ENCODE data around the gene LONP2.
"Not testable (repeated sequence)": the region's sequence is repeated elsewhere in the genome, so short reads cannot be mapped to it uniquely, and the experiment has no call there.

LONP2 gene

DNA sequence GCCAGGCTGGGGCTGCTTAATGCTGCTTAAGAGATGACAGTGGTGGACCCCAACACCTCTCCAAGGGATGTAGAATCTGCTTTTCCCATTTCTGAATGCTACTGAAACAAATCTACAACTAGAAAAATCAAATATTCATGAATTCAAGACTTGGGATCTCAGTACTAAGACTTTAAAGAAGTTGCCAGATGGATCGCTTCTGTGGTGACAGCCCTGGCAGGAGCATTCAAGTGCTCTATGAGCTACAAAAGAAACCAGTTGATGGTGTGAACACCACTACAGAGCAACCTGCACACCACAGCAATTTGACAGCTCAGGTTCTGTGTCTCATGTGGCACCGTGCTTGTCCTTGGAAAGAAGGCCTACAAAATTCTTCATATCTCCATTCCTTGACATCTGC, 98.5 kb downstream of the LONP2 start:
- DNase-seq: no peak

DNA sequence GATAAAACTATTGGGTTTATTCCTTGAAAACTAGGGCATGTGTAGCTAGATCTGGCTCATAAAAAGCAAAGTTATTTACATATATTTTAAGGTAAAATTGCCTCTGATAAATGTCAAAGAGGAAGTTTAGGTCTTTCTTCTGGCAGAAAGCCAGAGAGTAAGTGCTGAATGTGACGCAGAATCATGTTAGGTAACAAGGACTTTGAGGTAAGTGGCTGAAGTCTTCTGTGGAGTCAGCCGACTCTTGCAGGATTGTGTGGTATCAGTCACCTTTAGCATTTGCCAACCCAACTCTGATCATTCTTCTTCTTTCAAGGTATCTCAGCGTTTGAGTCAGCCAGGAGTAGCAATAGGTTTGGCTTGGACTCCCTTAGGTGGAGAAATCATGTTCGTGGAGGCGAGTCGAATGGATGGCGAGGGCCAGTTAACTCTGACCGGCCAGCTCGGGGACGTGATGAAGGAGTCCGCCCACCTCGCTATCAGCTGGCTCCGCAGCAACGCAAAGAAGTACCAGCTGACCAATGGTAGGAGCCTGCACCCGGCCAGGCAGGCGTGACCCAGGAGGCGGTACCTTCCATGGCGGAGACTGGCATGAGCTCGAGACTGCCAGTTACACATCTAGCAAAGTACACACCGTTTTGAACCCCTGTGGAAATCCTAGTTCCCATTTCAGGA, 103.2 kb downstream of the LONP2 start:
- no peak for DNase-seq

DNA sequence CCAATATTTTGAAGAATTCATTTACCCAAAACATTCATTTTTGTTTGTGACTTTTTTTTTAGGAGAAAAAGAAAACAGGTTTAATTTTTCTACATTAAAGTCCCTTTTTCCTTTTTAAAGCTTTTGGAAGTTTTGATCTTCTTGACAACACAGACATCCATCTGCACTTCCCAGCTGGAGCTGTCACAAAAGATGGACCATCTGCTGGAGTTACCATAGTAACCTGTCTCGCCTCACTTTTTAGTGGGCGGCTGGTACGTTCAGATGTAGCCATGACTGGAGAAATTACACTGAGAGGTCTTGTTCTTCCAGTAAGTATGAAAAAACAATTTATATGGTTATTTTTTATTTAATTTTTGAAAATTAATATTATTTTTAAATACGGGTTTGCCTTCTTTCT, 103.9 kb downstream of the LONP2 start:
- DNase-seq: no peak

DNA sequence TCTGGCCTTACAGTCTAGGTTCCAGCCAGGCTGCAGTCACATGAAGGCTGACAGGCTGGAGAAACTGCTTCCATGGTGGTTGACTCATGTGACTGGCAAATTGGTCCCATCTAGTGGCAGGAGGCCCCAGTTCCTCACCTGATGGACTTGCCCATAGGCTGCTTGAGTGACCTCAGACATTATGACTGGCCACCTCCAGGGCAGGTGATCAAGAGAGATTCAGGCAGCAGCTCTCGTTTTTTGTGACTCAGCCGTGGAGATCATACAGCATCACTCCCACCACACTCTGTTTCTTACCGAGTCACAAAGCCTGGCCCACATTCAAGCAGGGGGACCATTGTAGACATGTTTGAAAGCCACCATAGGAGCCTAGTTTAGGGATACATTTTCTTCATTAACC, 106.6 kb downstream of the LONP2 start:
- no peak for DNase-seq

DNA sequence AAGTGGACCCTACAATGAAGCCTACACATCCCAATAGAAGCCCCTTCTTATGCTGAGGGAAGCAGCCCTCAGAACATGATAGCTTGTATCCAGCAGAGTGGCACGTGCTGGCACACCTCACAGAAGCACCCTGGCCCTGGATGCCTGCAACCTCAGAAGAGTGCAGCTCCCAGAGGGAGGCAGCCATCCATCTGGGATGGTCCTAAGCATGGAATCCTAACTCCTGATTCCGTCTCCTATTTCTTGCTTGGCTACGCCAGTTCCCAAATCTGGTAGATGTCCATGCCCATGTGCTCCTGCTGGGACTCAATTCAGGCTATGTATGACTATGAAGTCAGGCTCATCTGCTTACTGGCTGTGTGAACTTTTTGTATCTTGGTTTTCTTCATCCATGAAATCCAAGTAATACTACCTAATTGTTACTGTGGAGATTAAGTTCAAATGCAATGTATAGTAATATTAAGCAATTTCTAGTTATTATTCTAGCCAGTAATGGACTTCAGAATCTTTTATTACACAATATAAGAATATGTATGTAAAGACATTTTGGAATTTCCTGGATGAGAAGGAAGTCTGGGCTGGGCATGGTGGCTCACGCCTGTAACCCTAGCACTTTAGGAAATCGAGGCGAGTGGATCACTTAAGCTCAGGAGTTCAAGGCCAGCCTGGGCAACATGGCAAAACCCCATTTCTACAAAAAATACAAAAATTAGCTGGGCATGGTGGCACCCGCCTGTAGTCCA, 108.7 kb downstream of the LONP2 start:
- DNase-seq: no peak

DNA sequence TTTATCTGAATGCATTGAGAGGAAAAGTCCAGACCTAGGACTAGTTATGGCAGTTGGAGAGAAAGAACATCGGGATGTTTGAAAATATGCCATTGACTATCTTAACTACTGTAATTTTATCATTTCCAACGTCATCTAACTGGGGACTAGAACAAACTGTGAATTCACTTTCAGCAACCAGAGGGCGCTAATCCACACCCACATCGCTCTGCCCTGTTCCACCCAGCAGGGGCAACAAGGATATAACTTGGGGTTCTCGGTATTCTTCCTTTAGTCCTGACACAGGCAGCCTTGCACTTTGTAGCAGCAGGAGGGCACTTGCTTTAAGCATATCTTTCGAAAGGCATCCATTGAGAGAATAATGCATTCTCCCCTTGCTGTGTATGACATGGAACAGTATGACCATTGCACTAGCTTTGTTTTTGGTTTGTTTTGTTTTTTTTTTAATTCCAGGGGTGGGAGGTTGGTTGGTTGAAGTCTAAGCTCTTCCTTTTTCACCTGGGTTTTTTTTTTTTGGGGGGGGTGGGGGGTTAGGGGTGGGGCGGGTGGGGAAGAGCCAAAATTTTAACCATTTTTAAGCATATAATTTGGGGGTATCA, 109.6 kb downstream of the LONP2 start:
- peak; percentile 63 to 77 for DNase-seq

DNA sequence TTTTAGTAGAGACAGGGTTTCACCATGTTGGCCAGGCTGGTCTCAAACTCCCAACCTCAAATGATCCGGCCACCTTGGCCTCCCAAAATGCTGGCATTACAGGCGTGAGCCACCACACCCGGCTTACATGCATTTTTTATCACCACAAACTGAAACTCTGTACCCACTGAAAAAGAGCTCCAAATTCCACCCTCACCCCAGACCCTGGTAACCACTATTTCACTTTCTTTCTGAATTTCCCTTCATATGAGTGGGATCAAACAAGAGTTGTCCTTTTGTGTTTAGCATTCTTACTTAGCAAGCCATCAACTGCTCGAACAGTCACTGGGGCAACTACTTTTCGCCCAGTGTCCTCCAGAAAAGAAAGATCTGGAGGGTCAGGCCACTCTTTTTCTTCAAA, 110.3 kb downstream of the LONP2 start:
- not testable (repeated sequence) for DNase-seq

DNA sequence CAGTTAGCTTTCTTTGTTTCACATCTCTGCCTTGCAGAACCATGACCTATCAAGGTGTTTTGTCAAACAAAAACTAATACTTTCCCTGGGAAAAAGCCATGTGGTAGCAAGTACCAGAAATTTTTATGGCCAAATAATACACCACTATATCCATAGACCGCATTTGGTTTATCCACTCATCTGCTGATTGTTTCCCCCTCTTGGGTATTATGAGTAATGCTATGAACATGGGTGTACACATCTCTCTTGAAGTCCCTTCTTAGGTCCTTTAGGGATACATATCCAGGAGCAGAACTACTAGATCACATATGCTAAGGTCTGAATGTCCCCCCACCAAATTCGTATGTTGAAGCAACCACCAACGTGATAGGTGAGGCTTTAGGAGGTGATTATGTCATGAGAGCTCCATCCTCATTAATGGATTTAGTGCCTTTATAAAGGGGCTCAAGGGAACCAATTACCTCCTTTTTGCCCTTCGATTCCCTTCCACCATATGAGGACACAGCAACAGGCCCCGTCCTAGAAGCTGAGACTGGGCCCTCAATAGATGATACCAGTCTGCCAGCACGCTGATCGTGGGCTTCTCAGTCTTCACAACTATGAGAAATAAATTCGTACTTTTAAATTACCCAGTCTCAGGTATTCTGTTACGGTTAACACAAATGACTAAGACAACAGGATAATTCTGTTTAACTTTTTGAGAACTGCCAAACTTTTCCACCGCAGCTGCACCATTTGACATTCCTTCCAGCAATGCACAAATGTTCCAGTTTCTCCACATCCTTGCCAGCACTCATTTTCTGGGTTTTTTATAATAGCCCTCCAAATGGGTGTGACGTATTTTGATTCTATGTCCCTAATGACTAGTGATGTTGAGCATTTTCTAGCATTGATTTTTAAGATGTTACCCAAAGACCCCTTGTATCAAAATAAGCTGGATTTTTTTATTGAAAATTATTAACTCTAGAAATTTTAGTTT, 111.1 kb downstream of the LONP2 start:
- no peak for DNase-seq

DNA sequence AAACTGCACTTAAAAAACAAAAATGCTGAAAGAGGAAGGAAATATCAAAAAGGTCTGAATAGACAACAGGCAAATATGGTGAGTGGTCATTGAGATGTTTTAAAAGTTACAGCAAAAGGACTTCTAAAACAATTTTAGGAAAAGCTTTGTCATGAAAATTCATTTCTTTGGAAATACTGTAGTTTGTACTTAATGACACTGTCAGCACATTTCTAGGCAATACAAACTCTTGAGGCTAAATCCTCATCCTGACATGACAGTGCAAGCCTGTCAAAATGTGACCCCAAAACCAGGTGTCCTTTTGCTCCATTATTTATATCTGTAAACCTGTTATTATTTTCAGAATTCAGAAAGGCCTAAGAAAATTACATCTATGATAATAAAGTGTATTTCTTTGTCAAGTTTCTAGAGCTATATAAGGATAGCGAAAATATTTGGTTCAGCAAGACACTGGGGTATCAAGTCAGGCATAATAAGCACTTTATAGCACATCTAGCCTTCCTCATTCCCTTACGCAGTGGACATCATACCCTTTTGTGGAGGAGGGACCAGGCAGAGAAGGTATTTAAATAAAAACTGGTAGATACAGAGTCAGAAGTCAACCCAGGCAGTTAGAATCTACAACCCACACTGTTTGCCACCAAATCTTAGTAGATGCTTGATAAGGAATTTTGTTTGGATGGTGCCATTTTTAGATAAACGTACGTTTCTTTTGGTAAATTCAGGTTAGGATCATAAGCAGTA, 112.7 kb downstream of the LONP2 start:
- no peak for DNase-seq

DNA sequence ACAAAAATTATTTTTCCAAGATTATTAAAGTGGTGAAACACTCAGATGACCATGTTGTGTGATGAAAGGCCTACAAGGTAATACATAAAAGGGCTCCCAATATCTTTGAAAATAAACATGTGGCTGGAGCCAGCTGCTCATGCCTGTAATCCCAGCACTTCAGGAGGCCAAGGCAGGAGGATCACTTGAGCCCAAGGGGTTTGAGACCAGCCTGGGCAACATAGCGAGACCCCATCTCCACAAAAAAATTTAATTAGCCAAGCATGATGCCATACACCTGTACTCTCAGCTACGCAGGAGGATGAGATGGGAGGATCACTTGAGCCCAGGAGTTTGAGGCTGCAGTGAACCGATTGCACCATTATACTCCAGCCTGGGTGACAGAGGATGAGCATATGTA, 114.3 kb downstream of the LONP2 start:
- no peak for DNase-seq

DNA sequence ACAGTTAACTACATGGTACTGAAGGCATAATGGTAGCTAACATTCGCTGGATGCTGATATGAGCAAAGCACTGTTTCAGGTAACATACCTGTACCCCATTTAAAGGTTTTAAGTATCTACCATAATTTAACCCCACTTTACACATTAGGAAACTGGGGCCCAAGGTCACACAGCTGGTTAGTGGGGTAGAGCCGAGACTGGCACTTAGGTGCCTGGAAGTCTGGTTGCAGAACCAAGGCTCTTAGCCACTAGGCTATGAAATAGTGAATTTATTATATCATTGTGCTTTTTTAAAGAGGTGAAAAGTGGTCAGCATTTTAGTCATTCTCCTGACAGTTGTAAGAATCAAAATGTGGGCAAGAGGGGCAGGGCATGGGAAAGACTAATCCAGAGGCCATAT, 115.9 kb downstream of the LONP2 start:
- DNase-seq: no peak

DNA sequence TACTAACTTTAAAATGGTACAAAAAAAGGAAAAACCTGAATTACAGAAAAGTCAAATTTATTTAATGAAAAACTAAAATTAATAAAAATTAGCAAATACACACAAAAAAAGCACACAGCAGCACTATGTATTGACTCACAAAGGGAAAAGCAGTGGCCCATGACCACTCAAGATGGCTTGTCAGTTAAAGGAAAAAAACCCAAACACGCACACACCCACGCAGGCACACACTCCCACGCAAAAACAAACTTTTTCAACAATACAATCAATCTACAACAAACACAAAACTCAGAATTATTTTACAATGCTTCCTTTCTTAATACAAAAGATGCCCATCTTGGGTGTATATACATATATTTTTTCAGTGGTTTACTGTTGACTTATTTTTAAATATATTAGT, 116.9 kb downstream of the LONP2 start:
- DNase-seq: no peak

DNA sequence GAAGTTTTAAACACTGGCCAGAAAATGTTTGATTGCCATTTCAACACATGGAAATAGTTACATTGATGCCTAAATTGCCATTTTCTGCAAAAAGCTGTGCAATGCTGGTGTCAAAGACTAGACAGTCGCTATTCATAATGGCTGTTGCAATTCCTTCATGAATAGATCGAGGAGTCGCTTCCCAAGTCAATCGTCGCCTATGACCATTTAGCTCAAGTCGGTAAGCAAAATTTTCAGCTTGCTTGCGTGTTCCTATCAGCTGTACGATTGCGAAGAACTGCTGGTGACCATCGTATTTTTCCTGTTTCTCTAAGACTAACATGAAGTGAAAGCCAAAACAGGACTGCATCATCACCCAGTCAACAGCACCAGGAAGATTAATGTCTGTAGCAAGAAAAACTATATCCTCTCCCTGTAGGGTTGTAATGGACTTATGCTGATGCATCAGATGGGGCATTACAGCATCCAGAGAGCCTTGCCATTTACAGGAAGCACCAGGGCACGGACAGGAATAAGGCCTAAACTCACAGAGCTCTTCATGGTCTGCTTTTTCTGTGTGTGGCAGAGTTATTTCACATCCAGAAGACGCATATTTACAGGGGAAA, 117.5 kb downstream of the LONP2 start:
- no peak for DNase-seq

DNA sequence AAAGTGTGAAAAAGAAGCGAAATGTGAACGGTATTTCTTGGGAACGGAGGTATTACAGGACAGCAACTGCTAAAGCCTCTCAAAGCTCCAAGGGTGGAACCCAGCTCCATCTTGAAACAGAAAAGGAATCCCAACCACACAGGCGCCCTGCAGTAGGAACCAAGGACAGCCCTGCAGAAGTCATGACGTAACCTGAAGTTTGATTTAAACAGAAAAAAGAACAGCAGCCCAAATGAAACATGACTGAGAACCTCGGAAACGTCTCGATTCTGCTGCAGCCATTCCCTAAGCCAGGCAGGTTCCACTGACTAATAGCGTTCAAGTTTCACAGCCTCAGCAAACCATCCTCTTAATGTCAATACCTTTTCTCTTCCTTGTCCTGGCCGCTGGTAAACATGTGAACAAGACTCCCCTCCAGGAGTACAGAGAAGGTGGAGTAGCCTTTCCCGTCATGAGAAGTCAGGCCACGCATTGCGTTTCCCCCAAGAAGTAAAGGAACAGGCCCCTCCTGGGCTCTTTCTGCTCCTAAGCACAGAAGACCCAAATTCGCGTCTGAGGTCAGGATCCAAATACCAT, 121.0 kb downstream of the LONP2 start:
- DNase-seq: no peak

DNA sequence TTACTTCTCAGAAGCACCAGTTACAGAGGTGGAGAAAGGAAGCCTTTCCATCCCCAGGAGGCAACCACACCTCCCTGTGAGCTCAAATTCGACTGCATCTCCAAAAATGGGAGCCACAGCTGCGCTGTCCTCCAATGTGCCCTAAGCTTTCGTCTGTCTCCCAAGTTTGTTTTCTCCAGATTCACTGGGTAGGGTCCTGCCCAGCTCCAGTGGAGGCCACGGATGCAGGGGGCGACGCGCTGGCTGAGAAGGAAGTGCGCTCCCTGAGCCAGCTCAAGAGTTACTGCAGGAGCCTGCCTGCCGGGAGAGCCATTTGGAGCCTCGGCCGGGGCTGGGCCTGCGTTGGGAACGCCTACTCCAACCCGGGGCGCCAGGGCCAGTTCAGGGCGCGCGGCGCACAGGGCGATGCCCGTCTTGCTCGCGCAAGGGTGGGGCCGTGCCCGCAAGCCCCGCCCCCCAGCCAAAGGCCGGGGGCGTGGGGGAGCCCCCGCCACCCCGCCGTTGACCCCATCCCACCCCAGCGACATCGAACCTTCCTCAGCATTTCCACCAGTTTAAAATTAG, 121.6 kb downstream of the LONP2 start:
- peak; percentile 34 to 84 for DNase-seq

DNA sequence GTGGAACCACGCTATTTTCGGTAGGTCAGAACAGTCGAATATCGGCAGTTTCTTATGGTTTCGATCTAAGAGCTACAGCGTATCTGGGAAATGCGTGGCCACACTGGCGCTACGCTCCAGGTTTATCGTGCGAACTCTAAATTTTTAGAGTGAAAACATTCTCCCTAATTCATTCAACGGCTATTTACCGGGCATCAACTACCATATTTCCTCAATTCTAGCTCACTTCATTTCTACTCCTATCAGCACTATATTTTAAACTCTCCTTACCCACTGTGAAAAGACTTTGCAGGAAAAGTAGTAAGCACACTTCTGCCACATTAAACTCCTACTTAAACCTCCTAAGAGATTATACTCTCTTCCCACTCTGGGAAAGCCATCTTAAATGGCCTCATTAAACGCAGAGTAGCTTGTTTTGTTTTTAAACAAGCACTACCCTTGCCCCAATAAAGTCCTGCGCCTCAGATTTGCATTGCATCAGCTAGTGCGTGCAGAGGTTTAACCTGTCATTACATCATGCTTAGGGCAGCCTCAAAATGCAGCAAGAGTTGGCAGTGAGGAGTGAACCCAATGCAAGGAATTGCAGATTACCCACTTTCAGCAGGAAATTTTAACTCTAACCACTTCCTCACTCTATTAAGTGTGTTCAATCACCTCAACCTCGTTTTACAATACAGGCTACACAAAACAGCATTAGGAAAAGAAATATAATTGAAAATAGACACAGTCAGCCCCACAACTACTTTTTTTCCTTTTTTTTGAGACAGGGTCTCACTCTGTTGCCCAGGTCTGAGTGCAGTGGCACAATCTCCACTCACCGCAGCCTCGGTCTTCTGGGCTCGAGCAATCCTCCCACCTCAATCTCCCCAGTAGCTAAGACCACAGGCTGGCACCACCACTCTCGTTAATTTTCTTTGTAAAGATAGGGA, 122.3 kb downstream of the LONP2 start:
- peak; percentile 55 to 64 for DNase-seq

DNA sequence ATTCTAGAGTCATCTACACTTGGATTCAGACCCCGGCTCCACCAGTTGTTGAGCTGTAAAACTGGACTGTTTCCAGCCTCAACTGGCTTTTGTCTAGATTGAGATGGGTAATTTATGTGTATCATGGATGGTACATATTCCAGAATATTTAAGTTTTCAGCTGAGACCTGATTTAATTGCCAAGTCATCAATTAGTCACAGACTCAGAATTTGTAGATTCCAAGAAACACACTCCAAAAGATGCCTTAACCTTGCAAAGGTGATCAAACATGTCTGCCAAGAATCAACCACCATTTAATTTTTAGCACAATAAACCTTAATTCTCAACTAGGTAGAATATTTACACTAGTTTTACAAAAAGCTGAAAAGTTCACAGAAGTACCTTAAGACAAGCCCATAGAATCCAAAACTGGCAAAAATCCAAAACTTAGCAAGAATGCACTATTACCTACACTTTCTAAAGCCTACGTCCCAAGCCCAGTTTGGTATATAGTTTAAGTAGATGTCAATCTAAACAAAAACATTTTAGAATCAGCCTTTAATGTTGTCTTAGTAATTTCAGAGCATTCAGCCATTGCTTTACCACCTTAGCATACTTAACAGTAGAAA, 123.4 kb downstream of the LONP2 start:
- DNase-seq: no peak

DNA sequence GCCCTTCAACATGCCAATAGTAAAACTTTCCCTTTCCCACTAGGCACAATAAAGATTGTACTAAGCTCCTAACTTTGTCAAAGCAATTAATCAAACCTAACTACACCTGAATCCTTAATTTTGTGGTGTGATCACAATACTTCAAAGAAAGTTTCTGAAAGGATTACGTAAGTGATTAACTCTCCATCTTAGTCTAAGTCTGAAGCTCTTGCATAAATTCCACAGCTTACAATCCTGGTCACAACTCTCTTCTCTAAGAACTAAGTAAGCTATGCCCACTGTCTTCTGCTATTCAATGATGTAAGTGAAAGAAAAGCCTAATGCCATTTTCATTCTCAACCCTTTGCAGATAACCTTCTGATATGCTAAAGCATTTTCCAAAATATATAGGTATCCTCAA, 125.7 kb downstream of the LONP2 start:
- no peak for DNase-seq

DNA sequence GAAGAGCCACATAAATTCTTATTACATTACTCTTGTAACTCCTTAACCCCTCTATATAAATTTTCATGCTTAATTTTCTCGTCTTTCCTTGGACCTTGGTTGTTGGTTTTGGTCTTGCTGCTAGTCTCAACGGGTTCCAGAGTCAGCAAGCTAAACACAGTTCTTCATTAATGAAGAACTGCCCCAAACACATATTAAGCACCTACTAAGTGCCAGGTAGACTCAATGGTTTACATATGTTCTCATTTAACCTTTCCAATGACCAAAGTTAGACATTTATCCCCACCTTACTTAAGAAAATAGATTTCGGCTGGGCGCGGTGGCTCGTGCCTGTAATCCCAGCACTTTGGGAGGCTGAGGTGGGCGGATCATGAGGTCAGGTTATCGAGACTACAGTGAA, 126.1 kb downstream of the LONP2 start:
- no peak for DNase-seq
